Memory B cell (primary cell): ENCODE results near the gene ZEB1.

ENCODE experiments used
- ATAC-seq: fragments of 150-1000 bp; cut with Tn5 transposase; 2 replicates; pipeline ENCODE4 v1.10.0; 2021; ENCODE audit warnings: low read depth, mild to moderate bottlenecking, moderate library complexity
- DNase-seq, 2 donors: peaks; one replicate each; pipeline ENCODE4 v3.0.0; 2022; ENCODE audit warnings: low spot score in 2 of 2
- H3K27ac Mint-ChIP-seq: one replicate; pipeline ENCODE4 v1.8.0; 2022; ENCODE audit warnings: mild to moderate bottlenecking, moderate library complexity, mixed read lengths
- H3K27me3 Mint-ChIP-seq: one replicate; pipeline ENCODE4 v1.8.0; 2022; ENCODE audit warnings: mixed read lengths
- H3K36me3 Mint-ChIP-seq: one replicate; pipeline ENCODE4 v1.8.0; 2022; ENCODE audit warnings: mild to moderate bottlenecking, mixed read lengths
- H3K4me1 Mint-ChIP-seq: one replicate; pipeline ENCODE4 v1.8.0; 2022; ENCODE audit warnings: mixed read lengths
- H3K4me3 Mint-ChIP-seq: one replicate; pipeline ENCODE4 v1.8.0; 2022; ENCODE audit warnings: mild to moderate bottlenecking, moderate library complexity, mixed read lengths
- H3K9me3 Mint-ChIP-seq: one replicate; pipeline ENCODE4 v1.8.0; 2022; ENCODE audit warnings: mixed read lengths

ZEB1 gene

DNA sequence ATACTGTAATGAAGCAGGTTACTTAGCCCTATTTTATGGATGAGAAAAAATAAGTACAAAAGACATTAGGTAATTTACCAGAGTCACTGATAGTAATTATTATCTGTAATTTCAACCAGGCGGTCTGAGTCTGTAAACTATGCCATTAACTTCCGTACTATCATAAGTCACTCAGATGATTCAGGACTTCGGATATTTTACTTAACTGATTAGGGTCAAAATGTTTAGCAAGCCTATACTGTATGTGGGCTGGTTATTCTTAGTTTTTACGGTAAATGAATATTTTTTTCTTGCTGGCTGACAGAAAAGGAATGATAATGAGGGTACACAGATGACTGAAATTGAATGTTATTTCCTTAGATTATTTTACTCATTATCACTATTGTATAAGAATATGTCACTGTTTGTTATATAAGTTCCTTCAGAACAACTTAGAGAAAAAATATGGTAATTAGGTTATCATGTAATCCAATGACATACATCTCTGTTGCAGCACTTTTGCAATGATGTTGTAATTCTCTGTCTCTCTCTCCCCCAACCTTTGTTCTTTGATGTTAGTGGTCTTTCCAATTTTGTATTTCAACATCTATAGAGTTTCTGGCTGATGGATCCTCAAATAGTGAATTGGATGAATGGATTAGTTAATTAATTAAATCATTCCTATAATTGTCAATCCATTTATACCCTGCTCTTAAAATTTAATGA, 165.6 kb downstream of the ZEB1 start:
- Mint-ChIP-seq H3K4me1 (no peaks in the 10 kb centered on the region), H3K4me3 (no peak overlapping the region), H3K27me3 (no peaks in the 10 kb centered on the region), H3K36me3 (peaks cover 26% of the 10 kb centered on the region), H3K27ac (no peak overlapping the region), H3K9me3 (peaks cover 13% of the 10 kb centered on the region)
- DNase-seq (no peak), ATAC-seq (no peak)

GRCh38 chr10:31490858-31491504, 172.0 kb downstream of the ZEB1 start:
- peaks cover 10% of the 10 kb centered on the region for H3K9me3 Mint-ChIP-seq
- ATAC-seq (peak; percentile 27), DNase-seq (no peak)
- no peak overlapping the region for H3K27ac Mint-ChIP-seq
- no peak overlapping the region for H3K4me3 Mint-ChIP-seq
- H3K4me1 Mint-ChIP-seq = no peaks in the 10 kb centered on the region
- no peaks in the 10 kb centered on the region for H3K27me3 Mint-ChIP-seq
- H3K36me3 Mint-ChIP-seq = peaks cover 27% of the 10 kb centered on the region

GRCh38 chr10:31507427-31507826, 188.4 kb downstream of the ZEB1 start:
- H3K36me3 Mint-ChIP-seq = peaks cover 66% of the 10 kb centered on the region
- ATAC-seq = no peak
- H3K4me1 Mint-ChIP-seq = peaks cover 4% of the 10 kb centered on the region

GRCh38 chr10:31508234-31508633, 189.2 kb downstream of the ZEB1 start:
- H3K4me1 Mint-ChIP-seq = peaks cover 4% of the 10 kb centered on the region
- no peak for ATAC-seq
- peaks cover 32% of the 10 kb centered on the region for H3K9me3 Mint-ChIP-seq
- DNase-seq = no peak
- peaks cover 63% of the 10 kb centered on the region for H3K36me3 Mint-ChIP-seq
- H3K4me3 Mint-ChIP-seq = no peak overlapping the region
- H3K27ac Mint-ChIP-seq = no peak overlapping the region
- no peaks in the 10 kb centered on the region for H3K27me3 Mint-ChIP-seq

More at GRCh38 chr10:31507427-31507826, 188.4 kb downstream of the ZEB1 start:
- no peak overlapping the region for H3K27ac Mint-ChIP-seq
- no peak for DNase-seq
- H3K9me3 Mint-ChIP-seq = peaks cover 32% of the 10 kb centered on the region
- H3K27me3 Mint-ChIP-seq = no peaks in the 10 kb centered on the region
- no peak overlapping the region for H3K4me3 Mint-ChIP-seq

- ATAC-seq = no peak
- DNase-seq = no peak
- Mint-ChIP-seq H3K36me3 (peaks cover 57% of the 10 kb centered on the region), H3K27ac (no peak overlapping the region), H3K27me3 (no peaks in the 10 kb centered on the region), H3K9me3 (peaks cover 31% of the 10 kb centered on the region), H3K4me1 (peaks cover 4% of the 10 kb centered on the region), H3K4me3 (no peak overlapping the region)
Observed at GRCh38 chr10:31508882-31509281, 189.9 kb downstream of the ZEB1 start.

DNA sequence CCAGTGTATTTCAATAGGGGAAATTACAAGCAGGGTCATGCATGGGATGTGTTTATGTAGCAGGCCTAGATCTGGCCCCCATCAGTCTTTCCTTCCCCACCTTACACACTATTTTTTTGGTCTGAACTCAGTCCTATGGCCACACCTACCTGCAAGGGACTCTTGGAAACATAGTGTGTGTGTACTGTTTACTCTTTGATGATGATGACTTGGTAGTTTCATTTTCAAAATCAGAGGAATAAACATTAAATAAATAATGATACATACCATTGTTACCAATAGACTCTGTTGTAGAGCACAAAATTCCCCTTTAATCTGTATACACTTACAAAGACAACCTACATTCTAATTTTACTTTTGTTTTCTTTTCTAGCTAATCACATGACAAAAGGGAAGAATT, 191.0 kb downstream of the ZEB1 start:
- H3K4me1 Mint-ChIP-seq = peaks cover 4% of the 10 kb centered on the region
- no peak overlapping the region for H3K4me3 Mint-ChIP-seq
- H3K27me3 Mint-ChIP-seq = no peaks in the 10 kb centered on the region
- ATAC-seq (no peak), DNase-seq (no peak)
- peaks cover 20% of the 10 kb centered on the region for H3K9me3 Mint-ChIP-seq
- peaks cover 52% of the 10 kb centered on the region for H3K36me3 Mint-ChIP-seq
- no peak overlapping the region for H3K27ac Mint-ChIP-seq

- no peak for DNase-seq
- H3K27me3 Mint-ChIP-seq = no peaks in the 10 kb centered on the region
- H3K4me3 Mint-ChIP-seq = no peak overlapping the region
- no peak overlapping the region for H3K27ac Mint-ChIP-seq
- no peaks in the 10 kb centered on the region for H3K4me1 Mint-ChIP-seq
- H3K36me3 Mint-ChIP-seq = peaks cover 23% of the 10 kb centered on the region
- H3K9me3 Mint-ChIP-seq = no peaks in the 10 kb centered on the region
- ATAC-seq = no peak
Observed at GRCh38 chr10:31515116-31515515, 196.1 kb downstream of the ZEB1 start.

DNA sequence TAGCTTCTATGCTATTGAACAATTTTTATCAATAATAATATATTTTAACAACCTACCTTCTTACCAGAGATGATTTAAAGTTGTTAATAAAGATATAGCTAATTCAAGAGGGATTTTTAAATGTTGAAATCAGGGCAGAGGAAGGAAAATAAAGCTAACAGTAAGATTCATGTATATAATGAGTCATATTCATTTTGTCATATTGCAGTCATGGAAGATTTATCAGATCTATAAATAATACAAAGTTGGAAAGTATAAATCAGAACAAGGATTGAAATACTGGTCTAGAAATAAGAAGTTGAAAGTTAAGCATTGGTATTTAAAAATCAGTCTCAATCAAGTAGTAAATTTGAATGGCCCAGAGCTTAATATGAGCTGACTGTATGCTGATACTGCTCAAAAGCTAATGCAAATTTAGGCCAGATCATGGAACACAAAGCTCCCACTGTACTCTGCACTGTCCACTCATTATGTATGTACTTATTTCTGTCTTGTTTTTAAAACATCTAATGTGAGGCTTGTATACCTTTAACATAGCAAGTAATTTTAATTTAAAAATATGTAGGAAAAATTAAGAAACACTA, 196.9 kb downstream of the ZEB1 start:
- Mint-ChIP-seq H3K27me3 (no peaks in the 10 kb centered on the region), H3K9me3 (no peaks in the 10 kb centered on the region), H3K4me3 (no peak overlapping the region), H3K27ac (no peak overlapping the region), H3K36me3 (peaks cover 25% of the 10 kb centered on the region), H3K4me1 (no peaks in the 10 kb centered on the region)
- DNase-seq (no peak), ATAC-seq (no peak)

- Mint-ChIP-seq H3K9me3 (no peaks in the 10 kb centered on the region), H3K4me1 (no peaks in the 10 kb centered on the region), H3K36me3 (peaks cover 41% of the 10 kb centered on the region), H3K27me3 (no peaks in the 10 kb centered on the region), H3K4me3 (no peak overlapping the region), H3K27ac (peak overlapping the region; percentile 50)
- DNase-seq (no peak), ATAC-seq (no peak)
Observed at GRCh38 chr10:31520986-31521831, 202.2 kb downstream of the ZEB1 start.

DNA sequence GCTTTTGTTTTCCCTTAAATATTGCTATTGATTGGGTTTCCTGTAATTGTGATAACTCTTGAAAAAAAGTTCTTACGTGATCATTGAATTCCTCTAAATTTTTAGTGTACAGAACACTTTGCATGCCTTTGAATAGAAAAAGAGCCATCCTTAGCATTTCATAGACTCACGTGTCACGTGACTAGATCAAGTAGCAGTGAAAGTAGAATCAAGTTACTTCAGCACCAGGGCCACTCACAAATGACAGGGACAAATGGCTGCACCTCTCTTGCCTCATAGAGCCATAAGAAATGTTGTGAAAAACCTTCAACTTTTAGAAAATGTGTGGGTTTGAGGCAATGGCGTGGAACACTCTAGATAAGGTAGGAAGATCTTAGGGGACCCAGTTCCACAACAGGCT, 203.8 kb downstream of the ZEB1 start:
- Mint-ChIP-seq H3K27ac (no peak overlapping the region), H3K4me1 (peaks cover 3% of the 10 kb centered on the region), H3K9me3 (no peaks in the 10 kb centered on the region), H3K36me3 (peaks cover 50% of the 10 kb centered on the region), H3K27me3 (no peaks in the 10 kb centered on the region), H3K4me3 (no peak overlapping the region)
- DNase-seq = no peak
- no peak for ATAC-seq

DNA sequence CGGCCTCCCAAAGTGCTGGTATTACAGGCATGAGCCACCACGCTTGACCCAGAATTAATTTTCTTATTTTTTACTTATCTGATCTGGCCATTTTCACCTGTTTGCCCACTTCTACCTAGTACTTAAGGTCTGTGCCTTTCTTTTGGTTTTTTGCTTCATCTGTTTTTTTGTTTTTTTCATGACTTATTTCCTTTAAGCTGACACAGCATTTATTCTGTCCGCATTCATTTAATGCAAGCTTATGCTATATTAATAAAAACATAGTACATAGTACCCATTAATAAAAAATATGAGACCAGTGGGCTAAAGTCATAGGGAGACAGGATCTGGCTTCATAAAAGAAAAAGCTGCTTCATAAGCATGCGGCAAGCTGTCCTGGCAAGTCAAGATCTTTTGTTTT, 205.4 kb downstream of the ZEB1 start:
- Mint-ChIP-seq H3K4me1 (peaks cover 3% of the 10 kb centered on the region), H3K36me3 (peaks cover 49% of the 10 kb centered on the region), H3K9me3 (no peaks in the 10 kb centered on the region), H3K27me3 (no peaks in the 10 kb centered on the region), H3K27ac (no peak overlapping the region), H3K4me3 (no peak overlapping the region)
- ATAC-seq (no peak), DNase-seq (no peak)

- Mint-ChIP-seq H3K27ac (no peak overlapping the region), H3K27me3 (no peaks in the 10 kb centered on the region), H3K9me3 (no peaks in the 10 kb centered on the region)
Observed at GRCh38 chr10:31526178-31526577, 207.2 kb downstream of the ZEB1 start.

GRCh38 chr10:31526681-31527080, 207.7 kb downstream of the ZEB1 start:
- Mint-ChIP-seq H3K9me3 (no peaks in the 10 kb centered on the region), H3K4me3 (no peak overlapping the region), H3K27me3 (no peaks in the 10 kb centered on the region), H3K4me1 (peaks cover 6% of the 10 kb centered on the region), H3K36me3 (peaks cover 27% of the 10 kb centered on the region), H3K27ac (peak overlapping the region; percentile 25)
- DNase-seq (no peak), ATAC-seq (no peak)

More at GRCh38 chr10:31526178-31526577, 207.2 kb downstream of the ZEB1 start:
- ATAC-seq (no peak), DNase-seq (no peak)
- H3K4me3 Mint-ChIP-seq = no peak overlapping the region
- peaks cover 6% of the 10 kb centered on the region for H3K4me1 Mint-ChIP-seq
- peaks cover 32% of the 10 kb centered on the region for H3K36me3 Mint-ChIP-seq

- H3K36me3 Mint-ChIP-seq = peaks cover 20% of the 10 kb centered on the region
- ATAC-seq = no peak
- DNase-seq = no peak
- H3K27ac Mint-ChIP-seq = no peak overlapping the region
- no peaks in the 10 kb centered on the region for H3K9me3 Mint-ChIP-seq
- H3K4me3 Mint-ChIP-seq = no peak overlapping the region
- no peaks in the 10 kb centered on the region for H3K27me3 Mint-ChIP-seq
- H3K4me1 Mint-ChIP-seq = peaks cover 6% of the 10 kb centered on the region
Observed at GRCh38 chr10:31528831-31529230, 209.8 kb downstream of the ZEB1 start.
